B cell (primary cell): Measurements from ENCODE around the gene ARIH2. TPM values are rescaled to one million over a fixed set of nuclear protein-coding genes. Genes with fewer than 3 reads are reported as not detected.

Experiments
- ATAC-seq: fragments of 200-7000 bp; cut with Tn5 transposase; one replicate; pipeline ENCODE4 v1.10.0; 2021; ENCODE audit warnings: low read depth, mild to moderate bottlenecking, moderate number of reproducible peaks, moderate library complexity
- CTCF ChIA-PET: fragments of 350-600 bp; sonication (Branson Sonifier 250); formaldehyde crosslinking; loops from one replicate; lab custom pipeline; 2021; ENCODE audit warnings: antibody characterized with exemption, inconsistent platforms; lab: Charles Lee
- POLR2A ChIA-PET: fragments of 350-600 bp; sonication (Branson Sonifier 250); formaldehyde crosslinking; loops from one replicate; lab custom pipeline; 2021; ENCODE audit warnings: antibody characterized with exemption; lab: Charles Lee
- DNase-seq: peaks from one replicate; pipeline ENCODE4 v3.0.0; 2013
- H2AFZ ChIP-seq: 2 replicates; pipeline ENCODE4 v1.6.1; 2012; ENCODE audit warnings: mild to moderate bottlenecking, low read depth, low read length; ENCODE audit not compliant: insufficient read depth, poor library complexity, severe bottlenecking
- H3K27ac ChIP-seq, 2 donors: 1 replicate in 1 of 2; 2 replicates in 1 of 2; pipeline ENCODE4 v1.5.1; 2012 to 2013; ENCODE audit warnings: low read length in 2 of 2, mild to moderate bottlenecking in 2 of 2, moderate library complexity in 1 of 2
- H3K27me3 ChIP-seq, 4 experiments: fragments of 200-600 bp in 1 of 4; sonication (generic) in 1 of 4; replicated peaks in 1 of 4; 1 replicate in 2 of 4; 2 replicates in 2 of 4; pipeline versions ENCODE4 v1.6.1 to v1.7.0; 2013 to 2016; ENCODE audit warnings: low read length in 3 of 4, mild to moderate bottlenecking in 2 of 4, mixed read lengths in 1 of 4, moderate library complexity in 1 of 4; ENCODE audit not compliant: insufficient read depth in 4 of 4, control insufficient read depth in 3 of 4; ENCODE audit errors: control extremely low read depth in 1 of 4
- H3K36me3 ChIP-seq, 2 experiments: replicated peaks in 1 of 2; 1 replicate in 1 of 2; 2 replicates in 1 of 2; pipeline versions ENCODE4 v1.6.1 to v1.7.1; 2013; ENCODE audit warnings: low read length in 1 of 2; ENCODE audit not compliant: insufficient read depth in 2 of 2, control insufficient read depth in 1 of 2; ENCODE audit errors: control extremely low read depth in 1 of 2, extremely low read depth in 1 of 2
- H3K4me1 ChIP-seq, 2 donors: fragments of 200-600 bp in 1 of 2; sonication (generic) in 1 of 2; 1 replicate in 1 of 2; 2 replicates in 1 of 2; pipeline versions ENCODE4 v1.5.1 to v1.6.1; 2013 to 2017; ENCODE audit warnings: low read length in 2 of 2; ENCODE audit not compliant: control insufficient read depth in 2 of 2, insufficient read depth in 2 of 2
- H3K4me2 ChIP-seq: replicated peaks from 2 replicates; pipeline ENCODE3; 2012; ENCODE audit warnings: mild to moderate bottlenecking, low read depth, low read length; ENCODE audit not compliant: poor library complexity, severe bottlenecking
- H3K4me3 ChIP-seq, 5 experiments: fragments of 200-600 bp in 1 of 5; sonication (generic) in 1 of 5; 1 replicate in 3 of 5; 2 replicates in 2 of 5; pipeline versions ENCODE4 v1.5.1 to v1.7.0; 2011 to 2016; ENCODE audit warnings: low read length in 4 of 5, mild to moderate bottlenecking in 4 of 5, low read depth in 2 of 5, control low read depth in 1 of 5, moderate library complexity in 1 of 5; ENCODE audit not compliant: insufficient read depth in 1 of 5; ENCODE audit errors: control extremely low read depth in 1 of 5, extremely low read depth in 1 of 5
- H3K79me2 ChIP-seq: fragments of 200-600 bp; sonication (generic); one replicate; pipeline ENCODE4 v1.6.0; 2016; ENCODE audit warnings: low read length; ENCODE audit not compliant: control insufficient read depth, insufficient read depth
- H3K9ac ChIP-seq: fragments of 200-600 bp; sonication (generic); 2 replicates; pipeline ENCODE4 v1.6.1; 2017; ENCODE audit warnings: mild to moderate bottlenecking, low read length, moderate library complexity
- H3K9me3 ChIP-seq, 3 donors: one replicate each; pipeline versions ENCODE4 v1.6.1 to v1.7.1; 2013; ENCODE audit warnings: low read length in 2 of 3; ENCODE audit not compliant: control insufficient read depth in 2 of 3, insufficient read depth in 1 of 3; ENCODE audit errors: control extremely low read depth in 1 of 3
- H4K20me1 ChIP-seq: 2 replicates; pipeline ENCODE4 v1.6.0; 2012; ENCODE audit warnings: mild to moderate bottlenecking, low read length; ENCODE audit not compliant: insufficient read depth, control insufficient read depth, poor library complexity, severe bottlenecking
- H3K27ac Mint-ChIP-seq: one replicate; pipeline ENCODE4 v1.8.0; 2021; ENCODE audit warnings: mixed read lengths
- H3K27me3 Mint-ChIP-seq: one replicate; pipeline ENCODE4 v1.8.0; 2021; ENCODE audit warnings: mixed read lengths
- H3K4me1 Mint-ChIP-seq: one replicate; pipeline ENCODE4 v1.8.0; 2021; ENCODE audit warnings: mixed read lengths
- H3K4me3 Mint-ChIP-seq: one replicate; pipeline ENCODE4 v1.8.0; 2021; ENCODE audit warnings: mixed read lengths
- H3K9me3 Mint-ChIP-seq: one replicate; pipeline ENCODE4 v1.8.0; 2022; ENCODE audit warnings: mixed read lengths; ENCODE audit not compliant: insufficient read depth
- CTCF ChIP-seq: fragments of 200-600 bp; IDR thresholded peaks from one replicate; pipeline ENCODE4 v1.8.0; 2022; ENCODE audit warnings: antibody characterized with exemption, mild to moderate bottlenecking
- EZH2 ChIP-seq: IDR thresholded peaks from 2 replicates; pipeline ENCODE4 v1.6.1; 2012; ENCODE audit warnings: borderline replicate concordance, low read depth, mild to moderate bottlenecking, moderate library complexity, low read length; ENCODE audit not compliant: insufficient read depth, poor library complexity, severe bottlenecking
- WGBS: methylation state at CpG from one replicate; pipeline ENCODE4 v1.1.5; 2013; ENCODE audit warnings: missing lambda C conversion rate; ENCODE audit not compliant: insufficient coverage; 5-methylcytosine and 5-hydroxymethylcytosine counted together
- intact Hi-C: fragments of 100-400 bp; cut with micrococcal nuclease; formaldehyde crosslinking; loops from one replicate; pipeline ENCODE4 v1.10.0; 2022
- polyA plus RNA-seq: library from polyadenylated mRNA; depleted of rRNA; stranded (reverse); fragments of >200 nt; gene quantifications from 2 replicates; pipeline ENCODE4 v1.2.3, GENCODE V29; 2012
- total RNA-seq, 2 donors: library from RNA; stranded (reverse); fragments of 120-200 nt in 1 of 2; gene quantifications; 1 replicate in 1 of 2; 2 replicates in 1 of 2; pipeline versions ENCODE4 v1.2.3 to v1.2.4, GENCODE V29; 2013 to 2022

The ARIH2 gene
- total and polyA plus RNA-seq, 2 donors (not counting 1 experiment from before 2014, with no cell fraction given), result 114 to 148 TPM

- H3K4me3 ChIP-seq, result no peak overlapping the region
- Mint-ChIP-seq H3K27me3 (no peaks in the 10 kb centered on the region), H3K9me3 (no peaks in the 10 kb centered on the region), H3K4me3 (no peak overlapping the region), H3K27ac (peak overlapping the region; percentile 2), H3K4me1 (peaks cover 24% of the 10 kb centered on the region)
- peaks cover 0 to 7% of the 10 kb centered on the region in 2 donors for H3K4me1 ChIP-seq
- intact Hi-C loops, result no loop called here
- H3K79me2 ChIP-seq, result peaks cover 23% of the 10 kb centered on the region
- TF ChIP-seq CTCF (no peak), EZH2 (no peak)
- WGBS, result 50% methylated on average over 1 of the region's 2 CpGs
- ATAC-seq (no peak), DNase-seq (no peak)
- H3K9ac ChIP-seq, result no peak overlapping the region
- H3K4me2 ChIP-seq, result no peak overlapping the region
- H3K36me3 ChIP-seq, result peaks cover 3 to 12% of the 10 kb centered on the region in 2 experiments
- H3K27ac ChIP-seq, result peak overlapping the region in 1 of 2 donors; percentile 3
- ChIA-PET POLR2A (no interaction called here), CTCF (interaction anchor here (1.2 kb wide), 1 partner anchor 209 kb away, joined by 4 read pairs; no protein-coding TSS in a partner anchor)
- H2AFZ ChIP-seq, result no peak overlapping the region
- H3K9me3 ChIP-seq, result no peaks in the 10 kb centered on the region
- peaks cover 4% of the 10 kb centered on the region for H4K20me1 ChIP-seq
- H3K27me3 ChIP-seq, result no peaks in the 10 kb centered on the region
Observed at GRCh38 chr3:48945432-48945831, 26.8 kb downstream of the ARIH2 start.

GRCh38 chr3:48945891-48946549, 27.4 kb downstream of the ARIH2 start:
- Histone ChIP-seq H3K27ac (peak overlapping the region in 1 of 2 donors; percentile 5), H3K9me3 (no peaks in the 10 kb centered on the region), H3K4me2 (no peak overlapping the region), H2AFZ (no peak overlapping the region), H4K20me1 (peaks cover 4% of the 10 kb centered on the region), H3K36me3 (peaks cover 3 to 12% of the 10 kb centered on the region in 2 experiments), H3K9ac (no peak overlapping the region), H3K27me3 (no peaks in the 10 kb centered on the region), H3K4me1 (peaks cover 0 to 7% of the 10 kb centered on the region in 2 donors), H3K4me3 (no peak overlapping the region), H3K79me2 (peaks cover 25% of the 10 kb centered on the region)
- peak overlapping the region; percentile 28 for H3K27ac Mint-ChIP-seq
- CTCF ChIA-PET, result no interaction called here
- H3K9me3 Mint-ChIP-seq, result no peaks in the 10 kb centered on the region
- ATAC-seq, result no peak
- 55% methylated on average over 2 of the region's 4 CpGs for WGBS
- no peak for TF ChIP-seq EZH2
- TF ChIP-seq CTCF, result no peak
- peaks cover 24% of the 10 kb centered on the region for H3K4me1 Mint-ChIP-seq
- intact Hi-C loops, result no loop called here
- H3K27me3 Mint-ChIP-seq, result no peaks in the 10 kb centered on the region
- POLR2A ChIA-PET, result no interaction called here
- H3K4me3 Mint-ChIP-seq, result no peak overlapping the region
- DNase-seq, result no peak
